Measurements from ENCODE around the gene MNT. TPM values are rescaled to one million over a fixed set of nuclear protein-coding genes. Genes with fewer than 3 reads are reported as not detected.
A peak's percentile ranks its signal among the peaks of the same experiment; 100 is the strongest.

MNT gene
- total RNA-seq, 2 donors from 2014 or later, result 20.3 to 36.9 TPM

DNA sequence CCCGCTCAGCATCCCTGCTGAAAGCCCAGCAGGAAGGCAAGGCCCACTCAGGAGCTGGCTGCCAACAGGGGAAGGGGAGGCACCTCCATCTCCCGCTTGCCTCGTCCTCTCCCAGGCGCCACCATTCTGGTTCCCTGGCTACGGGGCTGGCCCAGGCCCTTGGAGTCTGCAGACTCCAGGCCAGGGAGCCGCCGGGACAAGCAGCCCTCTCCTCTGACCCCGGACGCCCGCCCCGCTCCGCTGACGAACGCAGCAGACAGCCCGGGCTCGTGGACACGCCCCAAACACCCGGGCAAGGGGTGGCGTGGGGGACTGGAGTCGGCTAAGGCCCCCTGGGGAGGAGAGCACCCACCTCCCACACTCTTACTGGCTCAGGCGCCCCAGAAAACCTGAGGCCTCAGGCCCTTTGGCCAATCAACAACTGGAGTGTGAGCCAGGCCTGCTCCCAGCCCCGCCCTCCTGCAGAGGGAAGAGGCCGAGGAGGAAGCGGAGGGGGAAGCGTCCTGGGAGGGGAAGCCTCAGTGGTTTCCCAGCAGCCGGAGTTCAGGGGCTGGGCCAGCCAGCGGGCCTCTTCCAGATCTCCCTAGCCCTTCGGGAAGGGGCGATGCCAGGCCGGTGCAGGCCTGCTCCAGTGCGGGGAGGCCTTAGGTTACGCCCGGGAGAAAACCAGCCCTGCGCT, 4.2 kb downstream of the MNT start:
- Mint-ChIP-seq H3K4me1 (ENCODE audit: low read depth in 2 of 2) (peaks cover 21 to 41% of the 10 kb centered on the region in 2 donors), H3K27ac (peak overlapping the region; percentile 57 to 95), H3K9me3 (no peaks in the 10 kb centered on the region), H3K27me3 (no peaks in the 10 kb centered on the region), H3K4me3 (peak overlapping the region; percentile 64), H3K36me3 (no peaks in the 10 kb centered on the region)
- ATAC-seq (no peak), DNase-seq (ENCODE audit: low spot score) (peak; percentile 75)

DNA sequence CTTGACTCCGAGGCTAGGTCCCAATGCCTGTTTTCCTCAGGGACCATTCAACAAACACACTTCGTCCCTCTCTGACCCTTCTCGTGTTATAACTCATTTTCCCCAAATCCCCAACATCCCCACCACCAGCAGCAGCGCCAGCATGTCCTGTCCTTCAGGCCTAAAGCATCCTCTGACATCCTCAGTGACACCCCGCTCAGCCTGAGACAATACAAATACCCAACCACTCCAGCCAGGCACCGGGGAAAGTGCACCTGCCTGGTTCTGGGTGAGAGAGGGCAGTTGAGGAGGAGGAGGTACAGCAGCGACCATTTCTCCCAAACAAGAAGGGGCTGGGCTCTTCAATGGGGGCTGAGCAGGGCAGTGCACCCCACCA, 4.7 kb downstream of the MNT start:
- DNase-seq (ENCODE audit: low spot score), result no peak
- Mint-ChIP-seq H3K9me3 (no peaks in the 10 kb centered on the region), H3K27ac (peak overlapping the region; percentile 24 to 57), H3K4me1 (ENCODE audit: low read depth in 2 of 2) (peaks cover 24 to 43% of the 10 kb centered on the region in 2 donors), H3K27me3 (no peaks in the 10 kb centered on the region), H3K36me3 (no peaks in the 10 kb centered on the region), H3K4me3 (peak overlapping the region; percentile 64)
- no peak for ATAC-seq

DNA sequence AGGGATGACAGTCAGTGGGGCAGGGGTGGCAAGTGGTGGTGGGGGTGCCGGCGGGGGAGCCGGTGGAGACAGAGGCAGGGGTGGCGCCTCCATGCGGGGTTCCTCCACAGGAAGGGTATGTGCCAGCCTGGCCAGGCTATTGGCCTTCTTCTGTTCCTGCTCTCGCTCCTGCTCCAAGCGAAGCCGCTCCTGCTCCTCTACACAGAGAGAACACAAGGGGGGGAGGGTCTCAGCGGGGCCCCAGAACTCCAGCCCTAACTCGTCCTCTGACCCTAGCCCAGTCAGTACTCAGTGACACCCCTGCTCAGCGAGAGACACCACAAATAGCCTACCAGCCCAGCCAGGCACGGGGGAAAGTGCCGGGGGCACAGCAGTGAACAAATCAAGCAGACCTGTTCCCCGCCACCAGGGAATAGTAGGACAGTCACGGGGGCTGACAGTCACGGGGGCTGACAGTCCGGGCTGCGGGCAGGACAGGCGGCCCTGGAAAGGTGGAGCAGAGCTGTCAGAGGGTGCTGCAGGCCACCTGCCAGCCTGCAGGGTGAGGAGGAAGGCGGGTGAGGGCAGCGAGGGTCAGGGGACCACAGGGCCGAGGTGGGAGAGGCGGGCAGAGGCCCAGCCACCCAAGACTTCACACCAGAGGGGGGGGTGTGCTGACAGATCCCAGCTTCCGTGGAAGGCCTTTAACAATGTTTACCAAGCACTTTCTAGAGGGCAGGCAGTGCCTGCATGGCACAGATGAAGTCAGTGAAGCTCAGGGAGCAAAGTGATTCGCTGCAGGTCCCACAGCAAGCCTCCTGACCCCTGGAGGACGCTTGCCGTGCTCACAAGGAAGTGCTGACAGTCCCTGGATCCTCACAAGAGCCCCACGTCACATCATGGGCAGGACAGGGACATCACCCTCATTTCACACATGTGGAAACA, 5.3 kb downstream of the MNT start:
- Mint-ChIP-seq H3K27ac (peak overlapping the region; percentile 25 to 71), H3K27me3 (no peaks in the 10 kb centered on the region), H3K4me3 (peak overlapping the region; percentile 64), H3K4me1 (ENCODE audit: low read depth in 2 of 2) (peaks cover 24 to 43% of the 10 kb centered on the region in 2 donors), H3K9me3 (no peaks in the 10 kb centered on the region), H3K36me3 (no peaks in the 10 kb centered on the region)
- ATAC-seq, result no peak
- DNase-seq (ENCODE audit: low spot score), result no peak

DNA sequence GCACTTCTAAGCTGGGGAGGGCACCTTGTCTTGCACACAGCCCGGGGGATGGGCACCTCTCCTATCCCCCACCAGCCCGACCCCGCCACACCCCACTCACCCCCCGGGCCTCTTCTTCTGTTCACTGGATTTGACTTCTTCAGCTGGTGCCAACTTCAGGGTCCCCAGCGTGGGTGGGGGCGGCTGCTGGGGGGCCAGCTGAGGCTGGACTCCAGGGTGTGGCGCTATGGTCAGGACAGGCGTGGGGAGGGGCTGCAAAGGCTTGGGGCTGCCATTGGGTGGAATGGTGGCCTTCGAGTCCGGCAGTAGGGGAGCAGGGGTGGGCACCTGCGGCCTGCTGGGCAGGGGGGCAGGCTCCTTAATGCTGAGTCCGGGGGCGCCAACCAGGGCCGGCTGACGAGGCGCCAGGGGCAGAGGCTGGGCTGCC, 6.1 kb downstream of the MNT start:
- Mint-ChIP-seq H3K27ac (peak overlapping the region; percentile 71 to 85), H3K4me3 (peak overlapping the region; percentile 85), H3K36me3 (no peaks in the 10 kb centered on the region), H3K4me1 (ENCODE audit: low read depth in 2 of 2) (peaks cover 24 to 40% of the 10 kb centered on the region in 2 donors), H3K27me3 (no peaks in the 10 kb centered on the region), H3K9me3 (no peaks in the 10 kb centered on the region)
- ATAC-seq (no peak), DNase-seq (ENCODE audit: low spot score) (no peak)

DNA sequence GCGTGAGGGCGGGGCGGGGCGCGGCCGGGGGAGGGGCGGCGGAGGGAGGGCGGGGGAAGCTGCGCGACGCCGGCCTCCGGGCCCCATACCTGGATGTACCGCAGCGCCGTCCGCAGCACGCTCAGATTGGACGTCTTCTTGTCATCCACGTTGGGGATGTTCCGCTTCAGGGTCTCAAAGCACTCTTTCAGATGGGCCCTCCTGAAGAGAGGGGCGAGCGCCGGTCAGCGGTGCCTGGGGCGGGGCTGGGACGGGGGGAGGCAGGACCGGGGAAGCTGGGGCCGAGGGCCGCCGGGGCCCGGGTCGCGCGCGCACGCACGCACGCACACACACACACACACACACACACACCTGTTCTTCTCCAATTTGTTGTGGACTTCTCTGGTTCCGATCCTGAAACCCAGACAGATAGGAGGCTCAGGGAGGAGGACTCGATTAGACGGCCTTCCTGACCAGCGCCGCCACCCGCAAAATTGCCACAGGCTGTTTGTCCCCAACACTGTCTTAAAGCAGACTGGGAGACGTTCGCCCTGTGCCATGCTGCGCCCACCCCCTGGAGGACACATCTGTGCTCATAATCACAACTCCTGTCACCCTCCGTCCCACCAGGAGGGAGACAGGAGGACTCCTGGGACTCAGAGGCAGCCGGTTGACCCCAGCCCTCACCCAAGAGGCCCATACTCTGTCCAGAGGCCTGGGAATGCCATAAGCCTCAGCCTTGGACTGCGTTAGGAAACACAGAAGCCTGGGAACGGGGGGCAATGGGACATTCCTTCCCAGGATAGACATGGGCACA, 6.7 kb downstream of the MNT start:
- Mint-ChIP-seq H3K4me3 (peak overlapping the region; percentile 85), H3K36me3 (no peaks in the 10 kb centered on the region), H3K27ac (peak overlapping the region; percentile 71 to 85), H3K9me3 (no peaks in the 10 kb centered on the region), H3K4me1 (ENCODE audit: low read depth in 2 of 2) (peaks cover 24 to 38% of the 10 kb centered on the region in 2 donors), H3K27me3 (no peaks in the 10 kb centered on the region)
- no peak for ATAC-seq
- no peak for DNase-seq (ENCODE audit: low spot score)

DNA sequence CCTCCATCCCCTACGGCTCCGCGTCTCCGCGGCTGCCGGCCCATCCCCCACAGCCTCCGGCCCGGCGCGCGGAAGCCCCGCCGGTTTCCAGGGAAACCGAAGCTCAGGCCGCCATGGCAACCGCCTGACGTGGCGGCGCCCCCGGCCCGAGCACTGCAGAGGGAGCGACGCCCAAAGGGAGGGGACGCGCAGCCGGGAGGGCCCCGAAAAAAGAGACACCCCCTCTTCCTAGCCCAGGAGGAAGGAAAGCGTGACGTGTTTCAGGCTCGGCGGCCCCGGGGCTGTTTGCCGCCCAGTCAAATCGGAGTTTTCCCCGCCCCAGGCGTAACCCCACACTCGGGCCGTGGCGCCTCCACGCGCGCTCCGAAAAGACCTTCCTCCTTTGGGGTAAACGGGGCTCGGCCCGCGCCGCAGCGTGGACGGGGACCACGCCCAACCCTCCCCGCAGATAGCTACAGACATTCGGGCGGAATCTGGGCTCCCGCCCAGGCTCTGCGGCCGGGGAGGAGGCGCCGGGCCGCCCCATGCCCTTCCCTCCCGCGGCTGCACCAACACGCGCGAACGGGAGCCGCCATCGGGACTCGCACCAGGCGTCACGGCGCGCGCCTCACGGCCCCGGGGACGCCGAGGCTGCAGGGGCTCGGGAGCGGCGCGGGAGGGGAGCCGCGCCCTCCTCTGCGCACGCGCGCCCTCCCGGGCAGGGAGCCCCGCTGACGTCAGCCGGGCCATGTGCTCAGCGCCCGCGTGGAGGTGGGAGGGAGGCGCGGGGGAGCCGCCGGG, 7.5 kb downstream of the MNT start:
- ATAC-seq, result peak; percentile 67 to 77
- DNase-seq (ENCODE audit: low spot score), result peak; percentile 94
- Mint-ChIP-seq H3K27me3 (no peaks in the 10 kb centered on the region), H3K36me3 (no peaks in the 10 kb centered on the region), H3K4me3 (peak overlapping the region; percentile 85), H3K27ac (peak overlapping the region in 1 of 2 donors; percentile 56), H3K9me3 (no peaks in the 10 kb centered on the region), H3K4me1 (ENCODE audit: low read depth in 2 of 2) (peaks cover 32 to 40% of the 10 kb centered on the region in 2 donors)

DNA sequence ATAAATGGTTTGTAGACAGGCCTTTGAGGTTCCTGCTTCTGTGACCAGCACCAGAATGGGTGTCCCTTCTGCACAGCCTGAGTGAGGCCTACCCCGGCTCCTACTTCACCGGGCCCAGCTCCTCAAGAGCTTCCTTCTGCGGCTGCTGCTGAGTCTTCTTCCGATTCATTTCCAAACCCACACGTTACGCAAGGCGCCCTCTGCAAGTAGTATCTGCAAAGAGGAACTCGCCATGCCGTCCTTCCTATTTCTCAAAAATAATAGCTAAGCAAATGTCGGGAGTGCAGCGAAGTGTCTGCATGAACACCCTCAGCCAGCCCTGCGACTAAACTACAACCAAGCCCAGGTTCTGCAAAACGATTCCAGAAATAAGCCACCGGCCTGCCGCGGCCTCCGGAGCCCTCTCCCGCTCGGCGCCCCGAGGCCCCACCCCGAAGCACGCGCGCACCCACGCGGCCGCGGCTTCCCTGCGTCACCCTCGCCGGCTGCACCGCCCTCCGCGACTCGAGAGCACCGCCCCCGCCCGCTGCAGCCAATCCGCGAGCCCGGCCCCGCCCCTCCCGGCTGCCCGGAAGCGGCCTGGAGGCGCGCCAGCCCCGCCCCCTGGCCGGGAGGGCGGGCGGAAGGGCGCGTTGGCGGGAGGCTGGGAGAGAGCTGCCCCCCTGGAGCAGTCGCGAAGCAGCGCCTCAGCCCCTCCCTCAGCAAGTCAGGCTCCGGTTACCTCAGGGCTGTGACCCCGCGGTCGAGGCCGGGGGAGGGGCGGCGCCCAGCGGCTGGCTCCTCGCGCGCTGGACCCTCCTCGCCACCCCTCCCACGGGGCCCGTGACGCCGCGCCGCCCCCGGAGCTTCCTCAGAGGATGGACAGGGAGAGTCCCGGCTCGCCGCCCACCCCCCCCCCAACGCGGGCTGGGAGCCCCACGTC, 8.3 kb downstream of the MNT start:
- peak overlapping the region; percentile 96 for H3K4me3 Mint-ChIP-seq
- no peaks in the 10 kb centered on the region for H3K9me3 Mint-ChIP-seq
- ATAC-seq (peak; percentile 83 to 88), DNase-seq (ENCODE audit: low spot score) (peak; percentile 99)
- peak overlapping the region; percentile 97 to 100 for H3K27ac Mint-ChIP-seq
- no peaks in the 10 kb centered on the region for H3K27me3 Mint-ChIP-seq
- H3K36me3 Mint-ChIP-seq, result no peaks in the 10 kb centered on the region
- H3K4me1 Mint-ChIP-seq (ENCODE audit: low read depth in 2 of 2), result peaks cover 36 to 37% of the 10 kb centered on the region in 2 donors

DNA sequence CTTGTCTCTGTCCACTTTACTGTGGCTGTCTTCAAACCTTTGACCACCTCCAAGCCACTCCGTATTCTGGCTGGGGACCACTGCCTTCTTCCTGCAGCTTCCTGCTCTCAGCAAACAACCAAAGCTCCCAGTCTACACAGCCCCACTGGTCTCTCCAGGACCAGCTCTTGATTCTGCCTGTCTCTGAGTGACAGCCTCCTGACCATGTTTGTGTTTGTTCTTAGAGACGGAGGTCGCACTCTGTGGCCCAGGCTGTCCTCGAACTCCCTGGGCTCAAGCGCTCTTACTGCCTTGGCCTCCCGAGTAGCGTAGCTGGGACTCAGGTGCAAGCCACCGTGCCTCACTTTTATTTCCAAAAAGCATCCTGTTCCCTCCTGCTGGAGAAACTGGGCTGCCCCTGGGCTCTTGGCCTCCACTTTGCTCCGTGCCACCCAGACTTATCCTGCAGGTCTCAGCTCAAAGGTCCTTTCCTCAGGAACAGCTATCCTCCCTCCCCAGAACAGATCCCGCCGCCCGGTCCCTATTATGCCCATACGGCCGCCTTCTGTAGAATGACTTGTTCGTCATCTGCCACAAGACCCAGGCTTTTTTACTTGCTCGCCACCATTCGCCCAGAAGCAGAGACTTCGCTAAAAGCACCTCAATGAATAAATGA, 9.1 kb downstream of the MNT start:
- no peaks in the 10 kb centered on the region for H3K36me3 Mint-ChIP-seq
- peak overlapping the region; percentile 97 to 100 for H3K27ac Mint-ChIP-seq
- H3K4me3 Mint-ChIP-seq, result peak overlapping the region; percentile 96

DNA sequence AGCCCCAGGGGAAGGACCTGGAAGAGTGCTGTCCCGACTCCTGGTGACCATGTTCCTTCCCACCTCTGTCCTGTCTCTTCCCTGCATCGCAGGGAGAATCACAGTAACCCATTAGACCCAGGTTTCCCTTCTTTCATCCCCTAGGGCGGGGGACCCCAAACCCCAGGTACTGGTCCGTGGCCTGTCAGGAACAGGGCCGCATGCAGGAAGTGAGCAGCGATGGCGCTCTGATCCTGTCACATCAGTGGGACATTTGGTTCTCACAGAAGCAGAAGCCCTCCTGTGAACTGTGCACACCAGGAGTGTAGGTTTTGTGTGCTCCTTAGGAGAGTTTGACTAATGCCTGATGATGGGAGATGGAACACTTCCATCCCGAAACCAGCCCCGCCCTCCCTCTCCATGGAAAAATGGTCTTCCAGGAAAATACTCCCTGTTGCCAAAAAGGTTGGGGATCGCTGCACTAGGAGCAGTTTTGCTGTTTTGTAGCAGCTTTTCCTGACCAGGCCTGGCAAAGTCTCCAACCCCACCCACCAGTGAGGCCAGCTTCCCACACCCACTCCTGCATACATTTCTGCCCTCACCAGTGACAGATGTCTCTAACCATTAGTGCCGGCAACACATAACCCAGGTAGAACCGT, 10.5 kb downstream of the MNT start:
- H3K36me3 Mint-ChIP-seq, result no peaks in the 10 kb centered on the region
- H3K4me1 Mint-ChIP-seq (ENCODE audit: low read depth in 2 of 2), result peaks cover 28 to 30% of the 10 kb centered on the region in 2 donors
- H3K9me3 Mint-ChIP-seq, result no peaks in the 10 kb centered on the region
- ATAC-seq (no peak), DNase-seq (ENCODE audit: low spot score) (no peak)
- H3K27ac Mint-ChIP-seq, result peak overlapping the region; percentile 77 to 100
- H3K27me3 Mint-ChIP-seq, result no peaks in the 10 kb centered on the region
- H3K4me3 Mint-ChIP-seq, result no peak overlapping the region

More for the DNA sequence above, 9.1 kb downstream of the MNT start:
- Mint-ChIP-seq H3K4me1 (ENCODE audit: low read depth in 2 of 2) (peaks cover 33 to 36% of the 10 kb centered on the region in 2 donors), H3K27me3 (no peaks in the 10 kb centered on the region), H3K9me3 (no peaks in the 10 kb centered on the region)
- ATAC-seq (no peak), DNase-seq (ENCODE audit: low spot score) (no peak)

DNA sequence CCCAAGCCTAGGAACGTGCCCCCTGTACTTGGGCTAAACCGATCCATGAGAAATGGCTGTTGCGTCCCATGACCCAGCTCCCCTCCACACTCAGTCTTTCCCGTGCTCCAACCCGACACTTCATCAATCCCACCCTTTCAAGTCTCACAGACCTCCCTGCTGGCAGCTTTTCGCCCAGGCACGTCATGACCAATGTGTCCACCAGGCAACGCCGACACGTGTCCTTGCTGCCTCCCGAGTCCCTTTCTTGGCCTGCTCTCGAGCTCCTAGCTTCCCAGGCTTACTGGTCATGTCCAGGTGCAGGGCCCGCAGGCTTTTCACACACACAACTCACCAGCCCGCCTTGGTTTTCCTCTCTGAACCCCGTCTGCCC, 12.2 kb downstream of the MNT start:
- Mint-ChIP-seq H3K9me3 (no peaks in the 10 kb centered on the region), H3K27me3 (no peaks in the 10 kb centered on the region), H3K4me3 (no peak overlapping the region), H3K4me1 (ENCODE audit: low read depth in 2 of 2) (peaks cover 25% of the 10 kb centered on the region in 2 donors), H3K27ac (peak overlapping the region; percentile 49 to 77), H3K36me3 (no peaks in the 10 kb centered on the region)
- ATAC-seq (no peak), DNase-seq (ENCODE audit: low spot score) (no peak)

DNA sequence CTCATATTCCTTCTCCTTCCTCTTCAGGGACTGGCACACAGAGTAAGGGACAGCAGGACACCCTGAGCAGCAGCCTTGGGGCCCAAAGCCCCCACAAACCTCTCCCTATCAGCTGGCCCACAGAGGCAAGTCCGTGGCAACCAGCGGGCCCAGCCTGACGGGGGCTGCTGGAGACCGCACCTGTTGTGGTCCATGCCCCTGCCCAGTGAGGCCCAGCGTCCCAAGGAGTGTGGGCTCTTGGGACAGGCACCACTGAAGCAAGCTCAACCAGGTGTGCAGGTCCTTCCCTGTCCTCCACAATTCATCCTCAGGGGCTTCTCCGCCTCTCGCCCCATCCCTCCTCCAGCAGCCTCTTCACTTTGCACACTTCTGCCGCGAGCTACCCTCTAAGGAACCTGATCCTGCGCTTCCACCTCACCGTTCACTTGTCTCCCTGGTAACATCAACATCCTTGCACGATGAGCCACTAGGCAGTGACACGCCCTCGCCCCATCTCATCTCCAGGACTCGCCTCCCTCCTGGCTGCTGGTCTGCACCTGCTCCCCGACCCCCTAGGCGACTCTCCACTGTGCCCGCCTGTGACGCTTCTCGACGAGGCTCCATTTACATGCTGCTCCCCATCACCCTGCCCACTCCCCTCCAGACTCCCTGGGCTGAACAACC, 12.7 kb downstream of the MNT start:
- H3K4me3 Mint-ChIP-seq, result no peak overlapping the region
- H3K27ac Mint-ChIP-seq, result peak overlapping the region; percentile 49 to 77
- no peak for DNase-seq (ENCODE audit: low spot score)
- peaks cover 25% of the 10 kb centered on the region in 2 donors for H3K4me1 Mint-ChIP-seq (ENCODE audit: low read depth in 2 of 2)
- no peaks in the 10 kb centered on the region for H3K36me3 Mint-ChIP-seq
- no peaks in the 10 kb centered on the region for H3K9me3 Mint-ChIP-seq
- H3K27me3 Mint-ChIP-seq, result no peaks in the 10 kb centered on the region
- no peak for ATAC-seq
